WERI-Rb-1 (cell line): ENCODE results near the gene CYP27B1.

ENCODE experiments used
- DNase-seq: peaks from one replicate; pipeline ENCODE4 v3.0.0-alpha.2; 2020
- H3K27ac ChIP-seq: fragments of 250-450 bp; sonication (Bioruptor Pico); 2 replicates; pipeline ENCODE4 v1.5.1; 2020; ENCODE audit warnings: mild to moderate bottlenecking, moderate library complexity
- H3K27me3 ChIP-seq: fragments of 250-450 bp; sonication (Bioruptor Pico); 2 replicates; pipeline ENCODE4 v1.5.1; 2021; ENCODE audit warnings: mild to moderate bottlenecking, low read depth, moderate library complexity; ENCODE audit not compliant: insufficient read depth, severe bottlenecking
- H3K36me3 ChIP-seq: fragments of 250-450 bp; sonication (Bioruptor Pico); 2 replicates; pipeline ENCODE4 v1.5.1; 2020; ENCODE audit warnings: mild to moderate bottlenecking, moderate library complexity
- H3K4me3 ChIP-seq: 2 replicates; pipeline ENCODE4 v1.5.1; 2011; ENCODE audit warnings: low read depth, mild to moderate bottlenecking, control low read depth, low read length
- H3K9me3 ChIP-seq: fragments of 250-450 bp; sonication (Bioruptor Pico); 2 replicates; pipeline ENCODE4 v1.5.1; 2021; ENCODE audit warnings: mild to moderate bottlenecking, moderate library complexity; ENCODE audit not compliant: severe bottlenecking
- CTCF ChIP-seq: IDR thresholded peaks from 2 replicates; pipeline ENCODE4 v1.5.1; 2011; ENCODE audit warnings: low read depth, mild to moderate bottlenecking, control low read depth, inconsistent platforms, low read length

Gene CYP27B1

GRCh38 chr12:57744777-57745484, 21.9 kb downstream of the CYP27B1 start, which contains the start of gene TSPAN31:
Gene TSPAN31 (plus strand): TSS chr12:57745039. CDS start chr12:57745155, 116 bp downstream.
- peak within 1 kb of the TSS; percentile 84 for H3K4me3 ChIP-seq
- H3K27me3 ChIP-seq = no peaks in the 10 kb centered on the region
- H3K36me3 ChIP-seq = peaks cover 42% of the 10 kb centered on the region
- peak; percentile 96 for DNase-seq
- no peaks in the 10 kb centered on the region for H3K9me3 ChIP-seq
- peak within 1 kb of the TSS; percentile 93 for H3K27ac ChIP-seq
- no peak for TF ChIP-seq CTCF

DNA sequence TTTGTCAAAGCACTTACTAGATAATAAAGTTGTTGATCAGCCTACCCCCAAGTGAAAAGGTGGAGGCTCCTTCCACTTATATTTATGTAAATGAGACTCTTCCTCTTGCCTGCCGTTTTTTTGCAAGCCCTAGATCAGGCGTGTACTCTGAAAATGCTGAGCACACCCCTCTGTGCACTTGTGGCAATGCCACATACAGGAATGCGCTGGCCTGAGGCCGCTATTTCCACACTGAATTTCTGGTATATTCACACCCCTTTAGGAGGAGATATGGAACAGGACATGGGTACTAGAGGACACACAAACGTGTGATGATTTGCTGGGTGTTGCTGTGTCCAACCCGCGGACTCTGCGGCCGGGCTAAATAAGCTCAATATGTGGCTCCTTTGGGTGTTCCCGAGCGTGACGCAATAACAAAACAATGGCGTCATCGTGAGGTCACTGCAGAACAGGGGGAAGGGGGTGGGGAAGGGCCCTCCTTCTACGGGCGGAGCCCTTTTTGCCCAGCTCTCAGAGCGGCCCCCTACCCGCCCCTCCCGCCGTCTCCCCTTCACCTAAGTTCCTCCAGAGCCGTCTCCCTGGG, 22.6 kb downstream of the CYP27B1 start:
- peak; percentile 76 for DNase-seq
- Histone ChIP-seq H3K4me3 (peak overlapping the region; percentile 84), H3K27ac (peak overlapping the region; percentile 93), H3K36me3 (peaks cover 37% of the 10 kb centered on the region), H3K27me3 (peaks cover under 1% of the 10 kb centered on the region), H3K9me3 (no peaks in the 10 kb centered on the region)
- TF ChIP-seq CTCF = no peak

- peaks cover 3% of the 10 kb centered on the region for H3K27me3 ChIP-seq
These were observed 23.1 kb downstream of the CYP27B1 start for GRCh38 chr12:57743769-57744168.

GRCh38 chr12:57741844-57742738, 24.8 kb downstream of the CYP27B1 start:
- H3K27me3 ChIP-seq = peaks cover 13% of the 10 kb centered on the region
- DNase-seq = no peak
- H3K9me3 ChIP-seq = no peaks in the 10 kb centered on the region
- TF ChIP-seq CTCF = peak; percentile 25
- H3K4me3 ChIP-seq = no peak overlapping the region
- H3K36me3 ChIP-seq = peaks cover 16% of the 10 kb centered on the region
- no peak overlapping the region for H3K27ac ChIP-seq

More at GRCh38 chr12:57743769-57744168, 23.1 kb downstream of the CYP27B1 start:
- no peak for TF ChIP-seq CTCF
- Histone ChIP-seq H3K27ac (no peak overlapping the region), H3K9me3 (no peaks in the 10 kb centered on the region), H3K4me3 (no peak overlapping the region), H3K36me3 (peaks cover 32% of the 10 kb centered on the region)
- no peak for DNase-seq

GRCh38 chr12:57741413-57741789, 25.5 kb downstream of the CYP27B1 start:
- TF ChIP-seq CTCF = no peak
- Histone ChIP-seq H3K9me3 (no peaks in the 10 kb centered on the region), H3K36me3 (peaks cover 9% of the 10 kb centered on the region; the same call in 1 of the 2 replicates), H3K27me3 (peaks cover 20% of the 10 kb centered on the region), H3K4me3 (no peak overlapping the region), H3K27ac (no peak overlapping the region)
- no peak for DNase-seq
